ENCODE measurements around the gene DCST1. TPM values are rescaled to one million over a fixed set of nuclear protein-coding genes. Genes with fewer than 3 reads are reported as not detected.
A peak's percentile ranks its signal among the peaks of the same experiment; 100 is the strongest.

Gene DCST1
- total and polyA plus RNA-seq, 2 of the 13 experiments (the other 11 are each of a cell fraction or from before 2014, with no cell fraction given): 0.04 TPM; not detected in 1

GRCh38 chr1:155084722-155085503, 51.3 kb downstream of the DCST1 start (continued):
- TF ChIP-seq CAMTA2 (CRISPR knock-in tag; IDR thresholded peaks at IDR 0.05; ENCODE audit: borderline replicate concordance): peak; percentile 56; the same call in 1 of the 2 replicates
- TF ChIP-seq ZBTB21 (CRISPR knock-in tag; IDR thresholded peaks at IDR 0.05): no peak; the same call in 1 of the 2 replicates
- peak; percentile 92 for TF ChIP-seq ZFP91 (CRISPR knock-in tag; IDR thresholded peaks at IDR 0.05; ENCODE audit: borderline replicate concordance)
- TF ChIP-seq, protein P1, sequence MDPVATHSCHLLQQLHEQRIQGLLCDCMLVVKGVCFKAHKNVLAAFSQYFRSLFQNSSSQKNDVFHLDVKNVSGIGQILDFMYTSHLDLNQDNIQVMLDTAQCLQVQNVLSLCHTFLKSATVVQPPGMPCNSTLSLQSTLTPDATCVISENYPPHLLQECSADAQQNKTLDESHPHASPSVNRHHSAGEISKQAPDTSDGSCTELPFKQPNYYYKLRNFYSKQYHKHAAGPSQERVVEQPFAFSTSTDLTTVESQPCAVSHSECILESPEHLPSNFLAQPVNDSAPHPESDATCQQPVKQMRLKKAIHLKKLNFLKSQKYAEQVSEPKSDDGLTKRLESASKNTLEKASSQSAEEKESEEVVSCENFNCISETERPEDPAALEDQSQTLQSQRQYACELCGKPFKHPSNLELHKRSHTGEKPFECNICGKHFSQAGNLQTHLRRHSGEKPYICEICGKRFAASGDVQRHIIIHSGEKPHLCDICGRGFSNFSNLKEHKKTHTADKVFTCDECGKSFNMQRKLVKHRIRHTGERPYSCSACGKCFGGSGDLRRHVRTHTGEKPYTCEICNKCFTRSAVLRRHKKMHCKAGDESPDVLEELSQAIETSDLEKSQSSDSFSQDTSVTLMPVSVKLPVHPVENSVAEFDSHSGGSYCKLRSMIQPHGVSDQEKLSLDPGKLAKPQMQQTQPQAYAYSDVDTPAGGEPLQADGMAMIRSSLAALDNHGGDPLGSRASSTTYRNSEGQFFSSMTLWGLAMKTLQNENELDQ (CRISPR knock-in tag; IDR thresholded peaks at IDR 0.05; ENCODE audit: borderline replicate concordance): no peak
- no peak for TF ChIP-seq PAF1 (CRISPR knock-in tag; IDR thresholded peaks at IDR 0.05)
- TF ChIP-seq, protein P2, sequence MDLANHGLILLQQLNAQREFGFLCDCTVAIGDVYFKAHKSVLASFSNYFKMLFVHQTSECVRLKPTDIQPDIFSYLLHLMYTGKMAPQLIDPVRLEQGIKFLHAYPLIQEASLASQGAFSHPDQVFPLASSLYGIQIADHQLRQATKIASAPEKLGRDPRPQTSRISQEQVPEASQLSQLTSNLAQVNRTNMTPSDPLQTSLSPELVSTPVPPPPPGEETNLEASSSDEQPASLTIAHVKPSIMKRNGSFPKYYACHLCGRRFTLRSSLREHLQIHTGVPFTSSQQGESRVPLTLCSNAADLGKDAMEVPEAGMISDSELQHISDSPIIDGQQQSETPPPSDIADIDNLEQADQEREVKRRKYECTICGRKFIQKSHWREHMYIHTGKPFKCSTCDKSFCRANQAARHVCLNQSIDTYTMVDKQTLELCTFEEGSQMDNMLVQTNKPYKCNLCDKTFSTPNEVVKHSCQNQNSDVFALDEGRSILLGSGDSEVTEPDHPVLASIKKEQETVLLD (CRISPR knock-in tag; IDR thresholded peaks at IDR 0.05; ENCODE audit: low read depth): no peak
- TF ChIP-seq RORA (CRISPR knock-in tag; IDR thresholded peaks at IDR 0.05): no peak
- TF ChIP-seq ZNF672 (CRISPR knock-in tag; IDR thresholded peaks at IDR 0.05): 0 out of 2 replicates have a peak, but pooled peaks have one; percentile 55
- 0 out of 2 replicates have a peak, but pooled peaks have one; percentile 44 for TF ChIP-seq ZBTB4 (CRISPR knock-in tag; IDR thresholded peaks at IDR 0.05; ENCODE audit: borderline replicate concordance)
- no peak for TF ChIP-seq HNF4A (CRISPR knock-in tag; IDR thresholded peaks at IDR 0.05)
- no peak for TF ChIP-seq HNRNPK (IDR thresholded peaks at IDR 0.05; ENCODE audit: low read depth, low read length, poor library complexity, severe bottlenecking)
